ENCODE measurements around the gene GTPBP10.

The GTPBP10 gene

DNA sequence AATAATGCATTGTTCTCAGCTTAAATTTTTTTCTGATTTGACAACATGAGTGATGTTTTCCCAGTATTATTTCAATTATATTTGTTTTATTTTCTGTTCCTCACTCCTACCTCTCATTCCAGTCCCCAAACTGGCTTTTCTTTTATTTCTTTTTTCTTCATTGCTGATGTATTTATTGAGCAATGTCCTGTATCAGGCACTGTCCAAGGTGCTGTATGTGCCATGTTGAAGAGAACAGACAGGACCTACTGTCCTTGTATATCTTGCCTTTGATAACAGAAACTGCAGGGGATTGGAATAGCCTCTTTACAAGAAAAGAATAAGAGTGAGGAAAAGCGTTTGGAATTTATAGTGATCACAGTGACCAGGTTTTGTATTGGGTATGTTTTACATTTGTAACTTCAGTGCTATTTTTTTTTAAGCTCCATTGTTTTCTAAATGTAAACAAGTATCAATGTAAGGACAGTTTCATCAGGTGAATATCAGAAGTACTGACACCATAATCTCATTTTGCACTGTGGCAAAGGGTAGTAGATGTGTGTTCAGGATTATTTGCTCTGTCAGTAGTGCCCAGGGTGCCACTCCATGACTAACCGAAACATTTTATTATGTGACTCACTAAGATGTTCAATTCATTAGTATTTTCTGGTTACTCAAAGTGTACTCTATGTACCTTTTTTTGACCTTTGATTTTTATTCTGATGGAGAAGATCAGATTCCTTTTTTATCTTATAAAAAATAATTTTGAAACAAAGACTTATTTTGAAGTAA lies 41.1 kb downstream of the GTPBP10 start:
- ATAC-seq: peak; percentile 21; the same call in 1 of the 3 replicates
- TF ChIP-seq BACH2 (CRISPR knock-in tag; IDR thresholded peaks at IDR 0.05; ENCODE audit: borderline replicate concordance): no peak
- TF ChIP-seq, protein P1, sequence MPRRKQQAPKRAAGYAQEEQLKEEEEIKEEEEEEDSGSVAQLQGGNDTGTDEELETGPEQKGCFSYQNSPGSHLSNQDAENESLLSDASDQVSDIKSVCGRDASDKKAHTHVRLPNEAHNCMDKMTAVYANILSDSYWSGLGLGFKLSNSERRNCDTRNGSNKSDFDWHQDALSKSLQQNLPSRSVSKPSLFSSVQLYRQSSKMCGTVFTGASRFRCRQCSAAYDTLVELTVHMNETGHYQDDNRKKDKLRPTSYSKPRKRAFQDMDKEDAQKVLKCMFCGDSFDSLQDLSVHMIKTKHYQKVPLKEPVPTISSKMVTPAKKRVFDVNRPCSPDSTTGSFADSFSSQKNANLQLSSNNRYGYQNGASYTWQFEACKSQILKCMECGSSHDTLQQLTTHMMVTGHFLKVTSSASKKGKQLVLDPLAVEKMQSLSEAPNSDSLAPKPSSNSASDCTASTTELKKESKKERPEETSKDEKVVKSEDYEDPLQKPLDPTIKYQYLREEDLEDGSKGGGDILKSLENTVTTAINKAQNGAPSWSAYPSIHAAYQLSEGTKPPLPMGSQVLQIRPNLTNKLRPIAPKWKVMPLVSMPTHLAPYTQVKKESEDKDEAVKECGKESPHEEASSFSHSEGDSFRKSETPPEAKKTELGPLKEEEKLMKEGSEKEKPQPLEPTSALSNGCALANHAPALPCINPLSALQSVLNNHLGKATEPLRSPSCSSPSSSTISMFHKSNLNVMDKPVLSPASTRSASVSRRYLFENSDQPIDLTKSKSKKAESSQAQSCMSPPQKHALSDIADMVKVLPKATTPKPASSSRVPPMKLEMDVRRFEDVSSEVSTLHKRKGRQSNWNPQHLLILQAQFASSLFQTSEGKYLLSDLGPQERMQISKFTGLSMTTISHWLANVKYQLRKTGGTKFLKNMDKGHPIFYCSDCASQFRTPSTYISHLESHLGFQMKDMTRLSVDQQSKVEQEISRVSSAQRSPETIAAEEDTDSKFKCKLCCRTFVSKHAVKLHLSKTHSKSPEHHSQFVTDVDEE (CRISPR knock-in tag; IDR thresholded peaks at IDR 0.05): no peak
- TF ChIP-seq ZC3H10 (CRISPR knock-in tag; IDR thresholded peaks at IDR 0.05): no peak
- no peak for TF ChIP-seq ZFP3 (CRISPR knock-in tag; IDR thresholded peaks at IDR 0.05)
- TF ChIP-seq ISL1 (CRISPR knock-in tag; IDR thresholded peaks at IDR 0.05): no peak
- TF ChIP-seq ESRRG (CRISPR knock-in tag; IDR thresholded peaks at IDR 0.05): no peak
- TF ChIP-seq RARB (CRISPR knock-in tag; IDR thresholded peaks at IDR 0.05): no peak
- no peak for TF ChIP-seq TCF4 (CRISPR knock-in tag; IDR thresholded peaks at IDR 0.05; ENCODE audit: borderline replicate concordance)
- TF ChIP-seq ARNTL (CRISPR knock-in tag; IDR thresholded peaks at IDR 0.05; ENCODE audit: borderline replicate concordance, low read depth): no peak
- no peak for TF ChIP-seq TOX (CRISPR knock-in tag; IDR thresholded peaks at IDR 0.05; ENCODE audit: borderline replicate concordance)
- TF ChIP-seq OSR1 (CRISPR knock-in tag; IDR thresholded peaks at IDR 0.05): no peak
- no peak for TF ChIP-seq GLIS3 (CRISPR knock-in tag; IDR thresholded peaks at IDR 0.05)
- no peak for TF ChIP-seq ZFP30 (CRISPR knock-in tag; IDR thresholded peaks at IDR 0.05)
- no peak for TF ChIP-seq SNAI2 (CRISPR knock-in tag; IDR thresholded peaks at IDR 0.05)
- TF ChIP-seq ZNF565 (CRISPR knock-in tag; conservative IDR thresholded peaks at IDR 0.05; ENCODE audit: low read depth): no peak
- TF ChIP-seq ZNF8 (CRISPR knock-in tag; IDR thresholded peaks at IDR 0.05): no peak

DNA sequence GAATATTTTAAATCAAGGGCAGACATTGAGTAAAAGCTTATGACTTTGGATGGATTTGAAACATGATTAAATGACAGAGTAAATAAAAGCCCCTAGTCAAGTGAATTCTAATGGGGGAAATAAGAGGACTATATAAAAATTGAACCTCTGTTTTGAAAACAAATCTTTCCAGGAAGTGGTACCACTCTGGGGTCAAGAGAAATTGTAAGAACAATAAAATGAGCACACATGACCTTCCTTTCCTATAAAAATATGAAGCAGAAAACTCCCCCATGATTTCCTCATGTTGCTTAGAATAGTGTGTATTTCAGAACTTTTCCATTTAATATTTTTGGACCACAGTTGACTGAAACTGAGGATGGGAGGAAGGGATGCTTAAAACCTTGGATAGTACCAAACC lies 44.4 kb downstream of the GTPBP10 start:
- ATAC-seq: no peak
- TF ChIP-seq ZFP3 (CRISPR knock-in tag; IDR thresholded peaks at IDR 0.05): no peak
- no peak for TF ChIP-seq ZNF70 (CRISPR knock-in tag; IDR thresholded peaks at IDR 0.05)
- TF ChIP-seq, protein P2, sequence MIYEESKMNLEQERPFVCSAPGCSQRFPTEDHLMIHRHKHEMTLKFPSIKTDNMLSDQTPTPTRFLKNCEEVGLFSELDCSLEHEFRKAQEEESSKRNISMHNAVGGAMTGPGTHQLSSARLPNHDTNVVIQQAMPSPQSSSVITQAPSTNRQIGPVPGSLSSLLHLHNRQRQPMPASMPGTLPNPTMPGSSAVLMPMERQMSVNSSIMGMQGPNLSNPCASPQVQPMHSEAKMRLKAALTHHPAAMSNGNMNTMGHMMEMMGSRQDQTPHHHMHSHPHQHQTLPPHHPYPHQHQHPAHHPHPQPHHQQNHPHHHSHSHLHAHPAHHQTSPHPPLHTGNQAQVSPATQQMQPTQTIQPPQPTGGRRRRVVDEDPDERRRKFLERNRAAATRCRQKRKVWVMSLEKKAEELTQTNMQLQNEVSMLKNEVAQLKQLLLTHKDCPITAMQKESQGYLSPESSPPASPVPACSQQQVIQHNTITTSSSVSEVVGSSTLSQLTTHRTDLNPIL (CRISPR knock-in tag; IDR thresholded peaks at IDR 0.05; ENCODE audit: low read depth): no peak
- no peak for TF ChIP-seq TOX (CRISPR knock-in tag; IDR thresholded peaks at IDR 0.05; ENCODE audit: borderline replicate concordance)
- TF ChIP-seq TCF4 (CRISPR knock-in tag; IDR thresholded peaks at IDR 0.05; ENCODE audit: borderline replicate concordance): no peak
- no peak for TF ChIP-seq ESRRG (CRISPR knock-in tag; IDR thresholded peaks at IDR 0.05)
- TF ChIP-seq, protein P3, sequence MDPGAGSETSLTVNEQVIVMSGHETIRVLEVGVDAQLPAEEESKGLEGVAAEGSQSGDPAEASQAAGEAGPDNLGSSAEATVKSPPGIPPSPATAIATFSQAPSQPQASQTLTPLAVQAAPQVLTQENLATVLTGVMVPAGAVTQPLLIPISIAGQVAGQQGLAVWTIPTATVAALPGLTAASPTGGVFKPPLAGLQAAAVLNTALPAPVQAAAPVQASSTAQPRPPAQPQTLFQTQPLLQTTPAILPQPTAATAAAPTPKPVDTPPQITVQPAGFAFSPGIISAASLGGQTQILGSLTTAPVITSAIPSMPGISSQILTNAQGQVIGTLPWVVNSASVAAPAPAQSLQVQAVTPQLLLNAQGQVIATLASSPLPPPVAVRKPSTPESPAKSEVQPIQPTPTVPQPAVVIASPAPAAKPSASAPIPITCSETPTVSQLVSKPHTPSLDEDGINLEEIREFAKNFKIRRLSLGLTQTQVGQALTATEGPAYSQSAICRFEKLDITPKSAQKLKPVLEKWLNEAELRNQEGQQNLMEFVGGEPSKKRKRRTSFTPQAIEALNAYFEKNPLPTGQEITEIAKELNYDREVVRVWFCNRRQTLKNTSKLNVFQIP (CRISPR knock-in tag; IDR thresholded peaks at IDR 0.05; ENCODE audit: borderline replicate concordance, low read depth): no peak
- TF ChIP-seq ZNF565 (CRISPR knock-in tag; conservative IDR thresholded peaks at IDR 0.05; ENCODE audit: low read depth): no peak
- TF ChIP-seq RARB (CRISPR knock-in tag; IDR thresholded peaks at IDR 0.05): no peak
- TF ChIP-seq SNAI2 (CRISPR knock-in tag; IDR thresholded peaks at IDR 0.05): no peak
- TF ChIP-seq, protein P4, sequence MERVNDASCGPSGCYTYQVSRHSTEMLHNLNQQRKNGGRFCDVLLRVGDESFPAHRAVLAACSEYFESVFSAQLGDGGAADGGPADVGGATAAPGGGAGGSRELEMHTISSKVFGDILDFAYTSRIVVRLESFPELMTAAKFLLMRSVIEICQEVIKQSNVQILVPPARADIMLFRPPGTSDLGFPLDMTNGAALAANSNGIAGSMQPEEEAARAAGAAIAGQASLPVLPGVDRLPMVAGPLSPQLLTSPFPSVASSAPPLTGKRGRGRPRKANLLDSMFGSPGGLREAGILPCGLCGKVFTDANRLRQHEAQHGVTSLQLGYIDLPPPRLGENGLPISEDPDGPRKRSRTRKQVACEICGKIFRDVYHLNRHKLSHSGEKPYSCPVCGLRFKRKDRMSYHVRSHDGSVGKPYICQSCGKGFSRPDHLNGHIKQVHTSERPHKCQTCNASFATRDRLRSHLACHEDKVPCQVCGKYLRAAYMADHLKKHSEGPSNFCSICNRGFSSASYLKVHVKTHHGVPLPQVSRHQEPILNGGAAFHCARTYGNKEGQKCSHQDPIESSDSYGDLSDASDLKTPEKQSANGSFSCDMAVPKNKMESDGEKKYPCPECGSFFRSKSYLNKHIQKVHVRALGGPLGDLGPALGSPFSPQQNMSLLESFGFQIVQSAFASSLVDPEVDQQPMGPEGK (CRISPR knock-in tag; IDR thresholded peaks at IDR 0.05; ENCODE audit: borderline replicate concordance): no peak
- TF ChIP-seq BACH2 (CRISPR knock-in tag; IDR thresholded peaks at IDR 0.05; ENCODE audit: borderline replicate concordance): no peak
- TF ChIP-seq ZNF8 (CRISPR knock-in tag; IDR thresholded peaks at IDR 0.05): no peak
- TF ChIP-seq ZC3H10 (CRISPR knock-in tag; IDR thresholded peaks at IDR 0.05): no peak
- TF ChIP-seq PPARA (CRISPR knock-in tag; IDR thresholded peaks at IDR 0.05; ENCODE audit: borderline replicate concordance): no peak
- TF ChIP-seq OSR1 (CRISPR knock-in tag; IDR thresholded peaks at IDR 0.05): no peak
- no peak for TF ChIP-seq ARNTL (CRISPR knock-in tag; IDR thresholded peaks at IDR 0.05; ENCODE audit: borderline replicate concordance, low read depth)

DNA sequence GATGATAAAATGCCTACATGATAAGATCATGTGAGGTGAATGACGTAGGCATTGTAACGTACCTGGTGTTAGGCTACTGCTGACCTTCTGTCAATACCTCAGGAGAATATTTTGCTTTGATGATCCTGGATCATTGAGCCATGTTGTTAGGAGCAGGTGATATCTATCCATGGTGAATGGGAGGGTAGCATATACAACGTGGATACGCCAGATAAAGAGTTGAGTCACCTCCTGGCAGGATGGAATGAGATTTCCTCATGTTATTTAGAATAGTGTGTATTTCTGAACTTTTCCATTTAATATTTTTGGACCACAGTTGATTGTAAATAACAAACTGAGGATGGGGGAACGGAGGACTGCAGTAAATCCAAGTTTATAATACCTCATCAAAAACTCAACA lies 45.0 kb downstream of the GTPBP10 start:
- TF ChIP-seq, protein P4 (CRISPR knock-in tag; IDR thresholded peaks at IDR 0.05; ENCODE audit: borderline replicate concordance): no peak
- TF ChIP-seq ESRRG (CRISPR knock-in tag; IDR thresholded peaks at IDR 0.05) (no peak), ARNTL (CRISPR knock-in tag; IDR thresholded peaks at IDR 0.05; ENCODE audit: borderline replicate concordance, low read depth) (no peak), ZC3H10 (CRISPR knock-in tag; IDR thresholded peaks at IDR 0.05) (no peak), CSDC2 (CRISPR knock-in tag; IDR thresholded peaks at IDR 0.05) (no peak), ZNF70 (CRISPR knock-in tag; IDR thresholded peaks at IDR 0.05) (no peak), ZNF8 (CRISPR knock-in tag; IDR thresholded peaks at IDR 0.05) (no peak), SNAI2 (CRISPR knock-in tag; IDR thresholded peaks at IDR 0.05) (no peak), ZNF565 (CRISPR knock-in tag; conservative IDR thresholded peaks at IDR 0.05; ENCODE audit: low read depth) (no peak), ZFP30 (CRISPR knock-in tag; IDR thresholded peaks at IDR 0.05) (no peak), ISL1 (CRISPR knock-in tag; IDR thresholded peaks at IDR 0.05) (no peak), PPARA (CRISPR knock-in tag; IDR thresholded peaks at IDR 0.05; ENCODE audit: borderline replicate concordance) (no peak)
- TF ChIP-seq, protein P2 (CRISPR knock-in tag; IDR thresholded peaks at IDR 0.05; ENCODE audit: low read depth): no peak
- ATAC-seq: no peak

All from SK-N-SH treated with all-trans-retinoic acid at 6 μM for 48 hours (cell line).